HepG2 (cell line): ENCODE data around the gene TRPT1. TPM values are rescaled to one million over a fixed set of nuclear protein-coding genes. Genes with fewer than 3 reads are reported as not detected.

Experiments used
- ATAC-seq: fragments of 200-7000 bp; cut with Tn5 transposase; 3 replicates; pipeline ENCODE4 v1.9.1; 2020; ENCODE audit warnings: mild to moderate bottlenecking, moderate library complexity
- BruUV-seq: library from RNA; stranded (reverse); fragments of 400-500 nt; replicated peaks from 2 replicates; lab custom pipeline; 2021; lab: Mats Ljungman, UMichigan
- CTCF ChIA-PET: fragments of 300-600 bp; formaldehyde crosslinking; extraction: SDS; loops from one replicate; lab custom pipeline; 2021; ENCODE audit warnings: low total read pairs, inconsistent platforms, low intra/inter-chr PET ratio; lab: Yijun Ruan, JAX
- POLR2A ChIA-PET: fragments of 350-600 bp; sonication (Branson Sonifier 250); formaldehyde crosslinking; loops from one replicate; lab custom pipeline; 2020; ENCODE audit warnings: antibody characterized with exemption, inconsistent platforms; lab: Yijun Ruan, JAX
- DNase-seq: peaks from one replicate; pipeline ENCODE4 v3.0.0-alpha.2; 2015; ENCODE audit warnings: low spot score
- FAIRE-seq: peaks from 3 replicates; lab custom pipeline; 2011; peaks lifted over from hg19 to GRCh38; lab: Jason Lieb, UNC
- H2AFZ ChIP-seq: one replicate; pipeline ENCODE4 v1.6.1; 2011; ENCODE audit warnings: low read length, inconsistent platforms
- H3K27ac ChIP-seq: fragments of 300-600 bp; 3 replicates; pipeline ENCODE4 v1.8.0; 2011; ENCODE audit warnings: mixed run types, mild to moderate bottlenecking, mixed read lengths, low read length, inconsistent platforms; ENCODE audit not compliant: insufficient read depth; ENCODE audit errors: extremely low read length
- H3K27me3 ChIP-seq, 2 experiments: fragments of 200-600 bp in 1 of 2; 2 replicates in 1 of 2; 3 replicates in 1 of 2; pipeline versions ENCODE4 v1.6.0 to v1.8.0; 2011; ENCODE audit warnings: low read length in 2 of 2, mild to moderate bottlenecking in 2 of 2, moderate library complexity in 2 of 2, inconsistent platforms in 1 of 2; ENCODE audit not compliant: insufficient read depth in 2 of 2, control insufficient read depth in 1 of 2
- H3K36me3 ChIP-seq, 2 experiments: fragments of 200-600 bp in 1 of 2; replicated peaks in 1 of 2; 2 replicates in 1 of 2; 3 replicates in 1 of 2; pipeline versions ENCODE4 v1.5.1 to v1.8.0; 2011; ENCODE audit warnings: low read length in 2 of 2, inconsistent platforms in 1 of 2; ENCODE audit not compliant: insufficient read depth in 2 of 2, control insufficient read depth in 1 of 2
- H3K4me1 ChIP-seq: 2 replicates; pipeline ENCODE4 v1.5.1; 2012; ENCODE audit warnings: low read length, inconsistent platforms; ENCODE audit not compliant: insufficient read depth
- H3K4me2 ChIP-seq: 2 replicates; pipeline ENCODE4 v1.6.0; 2011; ENCODE audit warnings: low read depth, low read length, inconsistent platforms
- H3K4me3 ChIP-seq, 3 experiments: fragments of 200-600 bp in 1 of 3; sonication (generic), shearing (Covaris generic) in 1 of 3; replicated peaks in 1 of 3; 2 replicates each; pipeline ENCODE4 v1.5.1; 2011 to 2016; ENCODE audit warnings: low read length in 3 of 3, inconsistent platforms in 2 of 3, low read depth in 2 of 3, mild to moderate bottlenecking in 2 of 3, control low read depth in 1 of 3, mixed read lengths in 1 of 3; ENCODE audit not compliant: insufficient read depth in 1 of 3
- H3K79me2 ChIP-seq: one replicate; pipeline ENCODE4 v1.6.1; 2011; ENCODE audit warnings: low read length, inconsistent platforms; ENCODE audit not compliant: insufficient read depth
- H3K9ac ChIP-seq: 2 replicates; pipeline ENCODE4 v1.6.0; 2011; ENCODE audit warnings: mild to moderate bottlenecking, low read depth, low read length, inconsistent platforms; ENCODE audit not compliant: insufficient read depth
- H3K9me3 ChIP-seq: 2 replicates; pipeline ENCODE4 v1.5.1; 2012; ENCODE audit warnings: mild to moderate bottlenecking, low read length
- H4K20me1 ChIP-seq: 2 replicates; pipeline ENCODE4 v1.6.0; 2011; ENCODE audit warnings: inconsistent platforms, mild to moderate bottlenecking, low read length, moderate library complexity; ENCODE audit not compliant: insufficient read depth
- AGO1 ChIP-seq: fragments of 200-400 bp; formaldehyde crosslinking; IDR thresholded peaks from 2 replicates; pipeline ENCODE4 v1.6.1; 2017; ENCODE audit warnings: mild to moderate bottlenecking, low read depth, low read length, moderate library complexity; ENCODE audit not compliant: poor library complexity, severe bottlenecking
- ETV5 ChIP-seq: IDR thresholded peaks from 2 replicates; pipeline ENCODE4 v1.6.1; 2018; ENCODE audit warnings: missing biosample characterization, missing genetic modification reagents, inconsistent platforms, borderline replicate concordance
- GABPB1 ChIP-seq: IDR thresholded peaks from 2 replicates; pipeline ENCODE4 v1.6.1; 2016; ENCODE audit warnings: mild to moderate bottlenecking, missing genetic modification reagents, moderate library complexity, missing compliant biosample characterization
- KDM5B ChIP-seq: sonication (generic); formaldehyde crosslinking; IDR thresholded peaks from 2 replicates; pipeline ENCODE4 v1.4.0; 2020; ENCODE audit warnings: missing genetic modification reagents, mild to moderate bottlenecking, borderline replicate concordance
- MIXL1 ChIP-seq: IDR thresholded peaks from 2 replicates; pipeline ENCODE4 v1.6.1; 2016
- NFYC ChIP-seq: IDR thresholded peaks from 2 replicates; pipeline ENCODE4 v1.6.1; 2016; ENCODE audit warnings: missing genetic modification reagents, missing compliant biosample characterization
- RBFOX2 ChIP-seq: fragments of 200-400 bp; formaldehyde crosslinking; IDR thresholded peaks from 2 replicates; pipeline ENCODE4 v1.6.1; 2017; ENCODE audit warnings: low read depth, mild to moderate bottlenecking, low read length
- SSRP1 ChIP-seq: IDR thresholded peaks from 2 replicates; pipeline ENCODE4 v1.6.1; 2016; ENCODE audit warnings: control low read depth
- TBL1XR1 ChIP-seq: fragments of 150-350 bp; IDR thresholded peaks from 2 replicates; pipeline ENCODE4 v1.6.1; 2014; ENCODE audit warnings: borderline replicate concordance, low read length; ENCODE audit not compliant: partially characterized antibody
- ZFX ChIP-seq: sonication (generic); formaldehyde crosslinking; IDR thresholded peaks from 2 replicates; pipeline ENCODE4 v1.4.0; 2020; ENCODE audit warnings: mild to moderate bottlenecking, low read depth, missing genetic modification reagents, moderate library complexity
- ZNF124 ChIP-seq: sonication (generic); formaldehyde crosslinking; IDR thresholded peaks from 2 replicates; pipeline ENCODE4 v1.4.0; 2020; ENCODE audit warnings: missing genetic modification reagents
- ZNF225 ChIP-seq: sonication (generic); formaldehyde crosslinking; IDR thresholded peaks from 2 replicates; pipeline ENCODE4 v1.4.0; 2020; ENCODE audit warnings: mild to moderate bottlenecking, missing genetic modification reagents
- ZNF788 ChIP-seq: sonication (generic); formaldehyde crosslinking; IDR thresholded peaks from 2 replicates; pipeline ENCODE4 v1.5.0; 2020; ENCODE audit warnings: mild to moderate bottlenecking, missing genetic modification reagents, borderline replicate concordance
- WGBS: methylation state at CpG from one replicate; pipeline ENCODE4 v1.1.6; 2017; ENCODE audit warnings: low lambda C conversion rate; 5-methylcytosine and 5-hydroxymethylcytosine counted together
- in situ Hi-C: cut with HindIII; loops from 2 replicates; pipeline ENCODE4 v1.10.0; 2017; ENCODE audit warnings: low pct_unique_long_range_greater_than_20kb; ENCODE audit not compliant: extremely low pct_ligation_motif_present
- intact Hi-C: fragments of 100-400 bp; cut with micrococcal nuclease; formaldehyde crosslinking; loops from one replicate; pipeline ENCODE4 v1.10.0; 2022; ENCODE audit not compliant: unreplicated experiment
- polyA plus RNA-seq, 8 experiments: library from polyadenylated mRNA; depleted of rRNA in 3 of 8; stranded (reverse) in 7 of 8; unstranded in 1 of 8; fragments of >200 nt; fragmentation: Illumina TruSeq in 4 of 8; extraction: Trizol in 4 of 8; gene quantifications; 2 replicates each; pipeline versions ENCODE4 v1.2.1 to v1.2.3, GENCODE V29; 2011 to 2016; ENCODE audit warnings: low read depth in 4 of 8, missing spikeins in 1 of 8, mixed read lengths in 1 of 8; ENCODE audit not compliant: insufficient read depth in 1 of 8
- total RNA-seq, 5 experiments: library from RNA; depleted of rRNA; stranded (reverse); fragments of >200 nt; fragmentation: Illumina TruSeq; extraction: Trizol; gene quantifications; 2 replicates each; pipeline ENCODE4 v1.2.3, GENCODE V29; 2016; ENCODE audit warnings: low read depth in 1 of 5
- TF ChIP-seq, protein P1 (sequence below): sonication (generic); formaldehyde crosslinking; IDR thresholded peaks from 2 replicates; pipeline ENCODE4 v1.4.0; 2020; ENCODE audit warnings: missing genetic modification reagents
- TF ChIP-seq, protein P2 (sequence below): sonication (generic); formaldehyde crosslinking; IDR thresholded peaks from 2 replicates; pipeline ENCODE4 v1.8.0; 2022; ENCODE audit warnings: mild to moderate bottlenecking, missing genetic modification reagents; ENCODE audit not compliant: insufficient replicate concordance

TRPT1 gene
- total and polyA plus RNA-seq, 2 of the 13 experiments (the other 11 are each of a cell fraction or from before 2014, with no cell fraction given), result 24.8 to 40.7 TPM

DNA sequence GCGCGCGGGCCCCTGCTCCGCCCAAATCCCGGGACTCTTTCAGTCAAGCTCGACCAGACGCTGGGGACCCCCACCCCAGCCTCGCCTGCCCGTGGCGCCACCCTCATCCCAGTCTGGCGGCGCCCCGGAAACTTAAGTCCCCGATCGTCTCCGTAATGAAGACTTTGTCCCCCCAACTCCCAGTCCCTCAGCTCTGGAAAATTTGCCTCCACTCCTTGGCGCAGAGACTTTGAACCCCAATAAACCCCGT lies 25.7 kb upstream of the TRPT1 start:
- no peak overlapping the region for H3K27ac ChIP-seq
- peak overlapping the region; percentile 70 for H3K9ac ChIP-seq
- H3K4me2 ChIP-seq, result peak overlapping the region; percentile 97
- 0% methylated on average over 6 of the region's 18 CpGs for WGBS
- no peaks in the 10 kb centered on the region for H4K20me1 ChIP-seq
- TF ChIP-seq TBL1XR1 (no peak), ZNF788 (CRISPR knock-in tag) (no peak), KDM5B (peak; percentile 54; the same call in 1 of the 2 replicates), ZNF124 (no peak), RBFOX2 (0 out of 2 replicates have a peak, but pooled peaks have one; percentile 9), ETV5 (CRISPR knock-in tag) (0 out of 2 replicates have a peak, but pooled peaks have one; percentile 16)
- H2AFZ ChIP-seq, result no peak overlapping the region
- ChIA-PET CTCF (no interaction called here), POLR2A (interaction anchor here (1.3 to 2.1 kb wide), 4 partner anchors 10 to 53 kb away, joined by 6 to 7 read pairs (median 6); partner anchors contain the start of genes ESRRA and FKBP2)
- in situ Hi-C loops, result no loop called here
- peaks cover 5 to 10% of the 10 kb centered on the region in 2 experiments; a peak in 1 of 5 replicates for H3K36me3 ChIP-seq
- peaks cover 51% of the 10 kb centered on the region for H3K4me1 ChIP-seq
- DNase-seq (no peak), ATAC-seq (no peak), FAIRE-seq (no peak)
- H3K4me3 ChIP-seq, result peak overlapping the region; percentile 66 to 88 (median 83)
- peaks cover 7% of the 10 kb centered on the region for H3K79me2 ChIP-seq
- BruUV-seq, result no TSS peak
- H3K9me3 ChIP-seq, result no peaks in the 10 kb centered on the region
- intact Hi-C loops, result loop anchor here (2.0 kb wide), 2 partner anchors 17 to 61 kb away; no protein-coding TSS in a partner anchor
- no peaks in the 10 kb centered on the region; a peak in 1 of 5 replicates for H3K27me3 ChIP-seq

DNA sequence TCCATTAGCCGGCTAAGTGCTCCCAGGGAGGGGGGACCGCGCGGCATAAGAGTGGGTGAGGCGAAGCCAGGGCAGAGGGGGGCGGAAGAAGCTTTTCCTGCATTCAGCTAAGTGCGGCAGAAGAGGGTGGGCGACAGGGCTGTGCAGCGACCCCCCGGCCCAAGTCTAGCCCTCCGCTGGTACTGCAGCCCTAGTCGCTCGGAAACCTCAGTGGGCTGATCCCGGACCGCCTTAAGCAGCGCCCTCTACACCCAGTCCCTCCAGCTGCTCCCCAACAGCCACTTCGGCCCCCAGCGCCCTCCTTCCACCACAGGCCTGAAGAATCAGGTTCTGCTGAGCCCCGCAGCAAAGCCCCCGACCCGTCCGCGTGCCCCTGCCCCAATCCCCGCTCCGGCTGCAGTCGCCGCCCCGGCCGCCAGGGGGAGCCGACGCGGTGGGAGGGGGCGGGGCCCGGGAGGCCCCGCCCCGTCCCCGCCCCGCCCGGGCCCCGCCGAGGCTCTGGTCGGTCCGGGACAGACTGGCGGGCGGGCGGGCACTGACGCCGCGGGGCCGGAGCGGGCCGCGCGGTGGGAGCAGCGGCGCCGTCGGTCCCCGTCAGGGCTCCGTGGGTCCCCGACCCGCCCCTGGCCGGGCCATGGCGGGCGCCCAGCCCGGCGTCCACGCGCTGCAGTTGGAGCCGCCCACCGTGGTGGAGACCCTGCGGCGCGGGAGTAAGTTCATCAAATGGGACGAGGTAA lies 25.2 kb upstream of the TRPT1 start, which contains the start of gene PLCB3:
Gene PLCB3 (plus strand): TSS at position 515 of the 737 bp plus-strand sequence. CDS start 120 bp downstream, at position 635.
- H3K9me3 ChIP-seq, result no peaks in the 10 kb centered on the region
- peaks cover 51% of the 10 kb centered on the region for H3K4me1 ChIP-seq
- no peak within 1 kb of the TSS for H3K27ac ChIP-seq
- peak within 1 kb of the TSS; percentile 70 for H3K9ac ChIP-seq
- DNase-seq, result no peak
- no peak for FAIRE-seq
- H3K4me2 ChIP-seq, result peak within 1 kb of the TSS; percentile 100
- no peaks in the 10 kb centered on the region; a peak in 1 of 5 replicates for H3K27me3 ChIP-seq
- BruUV-seq, result no TSS peak
- no peaks in the 10 kb centered on the region for H4K20me1 ChIP-seq
- intact Hi-C loops, result loop anchor here (2.0 kb wide), 2 partner anchors 18 to 60 kb away; no protein-coding TSS in a partner anchor
- ATAC-seq, result peak; percentile 39
- POLR2A ChIA-PET, result interaction anchor here (0.9 to 2.1 kb wide), 9 partner anchors 10 to 70 kb away, joined by 3 to 14 read pairs (median 6); partner anchors contain the start of genes ESRRA, FKBP2 and PRDX5
- no peak within 1 kb of the TSS for H2AFZ ChIP-seq
- CTCF ChIA-PET, result no interaction called here
- H3K79me2 ChIP-seq, result peaks cover 10% of the 10 kb centered on the region
- in situ Hi-C loops, result no loop called here
- H3K36me3 ChIP-seq, result 0 out of 5 replicates have a peak, but pooled peaks cover 1 to 7% of the 10 kb centered on the region in 2 experiments
- WGBS, result 0% methylated on average over 6 of the region's 75 CpGs
- peak within 1 kb of the TSS; percentile 68 to 88 (median 83) for H3K4me3 ChIP-seq
- TF ChIP-seq ZNF225 (no peak), MIXL1 (CRISPR knock-in tag) (no peak), GABPB1 (peak; percentile 54; the same call in 1 of the 2 replicates), ZFX (CRISPR knock-in tag) (peak; percentile 40), NFYC (CRISPR knock-in tag) (no peak), AGO1 (peak; percentile 5), SSRP1 (CRISPR knock-in tag) (no peak)
- TF ChIP-seq, protein P1, sequence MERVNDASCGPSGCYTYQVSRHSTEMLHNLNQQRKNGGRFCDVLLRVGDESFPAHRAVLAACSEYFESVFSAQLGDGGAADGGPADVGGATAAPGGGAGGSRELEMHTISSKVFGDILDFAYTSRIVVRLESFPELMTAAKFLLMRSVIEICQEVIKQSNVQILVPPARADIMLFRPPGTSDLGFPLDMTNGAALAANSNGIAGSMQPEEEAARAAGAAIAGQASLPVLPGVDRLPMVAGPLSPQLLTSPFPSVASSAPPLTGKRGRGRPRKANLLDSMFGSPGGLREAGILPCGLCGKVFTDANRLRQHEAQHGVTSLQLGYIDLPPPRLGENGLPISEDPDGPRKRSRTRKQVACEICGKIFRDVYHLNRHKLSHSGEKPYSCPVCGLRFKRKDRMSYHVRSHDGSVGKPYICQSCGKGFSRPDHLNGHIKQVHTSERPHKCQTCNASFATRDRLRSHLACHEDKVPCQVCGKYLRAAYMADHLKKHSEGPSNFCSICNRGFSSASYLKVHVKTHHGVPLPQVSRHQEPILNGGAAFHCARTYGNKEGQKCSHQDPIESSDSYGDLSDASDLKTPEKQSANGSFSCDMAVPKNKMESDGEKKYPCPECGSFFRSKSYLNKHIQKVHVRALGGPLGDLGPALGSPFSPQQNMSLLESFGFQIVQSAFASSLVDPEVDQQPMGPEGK (CRISPR knock-in tag), result peak; percentile 51; the same call in 1 of the 2 replicates
- TF ChIP-seq, protein P2, sequence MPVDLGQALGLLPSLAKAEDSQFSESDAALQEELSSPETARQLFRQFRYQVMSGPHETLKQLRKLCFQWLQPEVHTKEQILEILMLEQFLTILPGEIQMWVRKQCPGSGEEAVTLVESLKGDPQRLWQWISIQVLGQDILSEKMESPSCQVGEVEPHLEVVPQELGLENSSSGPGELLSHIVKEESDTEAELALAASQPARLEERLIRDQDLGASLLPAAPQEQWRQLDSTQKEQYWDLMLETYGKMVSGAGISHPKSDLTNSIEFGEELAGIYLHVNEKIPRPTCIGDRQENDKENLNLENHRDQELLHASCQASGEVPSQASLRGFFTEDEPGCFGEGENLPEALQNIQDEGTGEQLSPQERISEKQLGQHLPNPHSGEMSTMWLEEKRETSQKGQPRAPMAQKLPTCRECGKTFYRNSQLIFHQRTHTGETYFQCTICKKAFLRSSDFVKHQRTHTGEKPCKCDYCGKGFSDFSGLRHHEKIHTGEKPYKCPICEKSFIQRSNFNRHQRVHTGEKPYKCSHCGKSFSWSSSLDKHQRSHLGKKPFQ, result no peak
